MCF 10A (cell line): Measurements from ENCODE around the gene SRC. TPM values are rescaled to one million over a fixed set of nuclear protein-coding genes. Genes with fewer than 3 reads are reported as not detected.

Experiments
- BruUV-seq: library from RNA; stranded (reverse); fragments of 400-500 nt; replicated peaks from 2 replicates; lab custom pipeline; 2021; lab: Mats Ljungman, UMichigan
- CTCF ChIA-PET: fragments of 300-600 bp; sonication (Branson Sonifier 250); formaldehyde crosslinking; extraction: SDS; loops from one replicate; lab custom pipeline; 2021; ENCODE audit warnings: antibody characterized with exemption, inconsistent platforms; lab: Yijun Ruan, JAX
- POLR2A ChIA-PET: fragments of 300-600, 350-650 bp; sonication (Branson Sonifier 250); formaldehyde crosslinking; extraction: SDS; loops from one replicate; lab custom pipeline; 2020; ENCODE audit warnings: antibody characterized with exemption, inconsistent platforms; lab: Yijun Ruan, JAX
- DNase-seq: peaks from one replicate; pipeline ENCODE4 v3.0.0-alpha.2; 2018; ENCODE audit not compliant: unreplicated experiment
- H3K27ac Mint-ChIP-seq: one replicate; pipeline ENCODE4 v1.8.0; 2022; ENCODE audit warnings: mild to moderate bottlenecking, low read depth, mixed read lengths; ENCODE audit not compliant: unreplicated experiment
- H3K27me3 Mint-ChIP-seq: one replicate; pipeline ENCODE4 v1.8.0; 2022; ENCODE audit warnings: mixed read lengths; ENCODE audit not compliant: insufficient read depth, unreplicated experiment
- H3K36me3 Mint-ChIP-seq: one replicate; pipeline ENCODE4 v1.8.0; 2022; ENCODE audit warnings: mild to moderate bottlenecking, moderate library complexity, mixed read lengths; ENCODE audit not compliant: insufficient read depth, unreplicated experiment
- H3K4me1 Mint-ChIP-seq: one replicate; pipeline ENCODE4 v1.8.0; 2022; ENCODE audit warnings: mixed read lengths; ENCODE audit not compliant: insufficient read depth, unreplicated experiment
- H3K4me3 Mint-ChIP-seq: one replicate; pipeline ENCODE4 v1.8.0; 2022; ENCODE audit warnings: mild to moderate bottlenecking, moderate library complexity, mixed read lengths; ENCODE audit not compliant: unreplicated experiment
- H3K9me3 Mint-ChIP-seq: one replicate; pipeline ENCODE4 v1.8.0; 2022; ENCODE audit warnings: mixed read lengths; ENCODE audit not compliant: unreplicated experiment
- CTCF ChIP-seq: fragments of 200-600 bp; IDR thresholded peaks from one replicate; pipeline ENCODE4 v1.8.0; 2022; ENCODE audit warnings: antibody characterized with exemption, mild to moderate bottlenecking; ENCODE audit not compliant: unreplicated experiment
- intact Hi-C: fragments of 100-400 bp; cut with micrococcal nuclease; formaldehyde crosslinking; loops from 2 replicates; pipeline ENCODE4 v1.14.1; 2022
- total RNA-seq: library from RNA; stranded (reverse); gene quantifications from 2 replicates; pipeline ENCODE4 v1.2.3, GENCODE V29; 2022

SRC gene
- total RNA-seq, 1 experiment from 2014 or later: 28.1 TPM

- no TSS peak for BruUV-seq
- TF ChIP-seq CTCF: no peak
- ChIA-PET POLR2A (interaction anchor here (0.6 to 1.2 kb wide), 2 partner anchors 98 to 1272 kb away, joined by 3 to 4 read pairs; no protein-coding TSS in a partner anchor), CTCF (interaction anchor here (0.5 to 0.6 kb wide), 2 partner anchors 152 to 504 kb away, joined by 4 read pairs; no protein-coding TSS in a partner anchor)
- no peaks in the 10 kb centered on the region for H3K27me3 Mint-ChIP-seq
- no peaks in the 10 kb centered on the region for H3K36me3 Mint-ChIP-seq
- H3K4me3 Mint-ChIP-seq: no peak overlapping the region
- H3K27ac Mint-ChIP-seq: no peak overlapping the region
- intact Hi-C loops: no loop called here
- no peaks in the 10 kb centered on the region for H3K4me1 Mint-ChIP-seq
- no peaks in the 10 kb centered on the region for H3K9me3 Mint-ChIP-seq
- DNase-seq: no peak
Measured at GRCh38 chr20:37414224-37415035, 68.5 kb downstream of the SRC start.

GRCh38 chr20:37415118-37416085 lies 69.5 kb downstream of the SRC start:
- ChIA-PET POLR2A (no interaction called here), CTCF (no interaction called here)
- Mint-ChIP-seq H3K27me3 (no peaks in the 10 kb centered on the region), H3K27ac (no peak overlapping the region), H3K4me3 (no peak overlapping the region), H3K4me1 (no peaks in the 10 kb centered on the region), H3K36me3 (peaks cover 2% of the 10 kb centered on the region), H3K9me3 (no peaks in the 10 kb centered on the region)
- TF ChIP-seq CTCF: no peak
- intact Hi-C loops: no loop called here
- no TSS peak for BruUV-seq
- no peak for DNase-seq

- POLR2A ChIA-PET: no interaction called here
- no peak overlapping the region for H3K27ac Mint-ChIP-seq
Measured at GRCh38 chr20:37416100-37416847, 70.3 kb downstream of the SRC start.

More at GRCh38 chr20:37416100-37416847, 70.3 kb downstream of the SRC start:
- CTCF ChIA-PET: interaction anchor here (0.6 kb wide), 1 partner anchor 52 kb away, joined by 3 read pairs; no protein-coding TSS in a partner anchor
- no peak overlapping the region for H3K4me3 Mint-ChIP-seq
- BruUV-seq: no TSS peak
- H3K27me3 Mint-ChIP-seq: no peaks in the 10 kb centered on the region
- no peak for TF ChIP-seq CTCF
- intact Hi-C loops: no loop called here
- H3K4me1 Mint-ChIP-seq: no peaks in the 10 kb centered on the region
- no peak for DNase-seq
- no peaks in the 10 kb centered on the region for H3K9me3 Mint-ChIP-seq
- peaks cover 4% of the 10 kb centered on the region for H3K36me3 Mint-ChIP-seq
